ENCODE data around the gene GPT2.
"Not testable (repeated sequence)": the region's sequence is repeated elsewhere in the genome, so short reads cannot be mapped to it uniquely, and the experiment has no call there.

DNA sequence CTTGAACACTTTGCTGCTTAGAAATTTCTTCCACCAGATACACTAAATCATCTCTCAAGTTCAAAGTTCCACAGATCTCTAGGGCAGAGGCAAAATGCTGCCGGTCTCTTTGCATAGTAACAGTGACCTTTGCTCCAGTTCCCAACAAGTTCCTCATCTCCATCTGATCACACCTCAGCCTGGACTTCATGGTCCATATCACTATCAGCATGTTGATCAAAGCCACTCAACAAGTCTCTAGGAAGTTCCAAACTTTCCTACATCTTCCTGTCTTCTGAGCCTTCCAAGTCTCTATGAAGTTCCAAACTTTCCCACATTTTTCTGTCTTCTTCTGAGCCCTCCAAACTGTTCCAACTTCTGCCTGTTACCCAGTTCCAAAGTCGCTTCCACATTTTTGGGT lies 15.3 kb upstream of the GPT2 start:
- not testable (repeated sequence) for TF ChIP-seq CTCF (IDR thresholded peaks at IDR 0.05 in 4 of 5, conservative IDR thresholded peaks at IDR 0.05 in 1 of 5); POLR2A (IDR thresholded peaks at IDR 0.05)
